Measurements from ENCODE around the gene CDH10. TPM values are rescaled to one million over a fixed set of nuclear protein-coding genes. Genes with fewer than 3 reads are reported as not detected.

Gene CDH10
- total RNA-seq, 1 donor from 2014 or later = 15.8 TPM

DNA sequence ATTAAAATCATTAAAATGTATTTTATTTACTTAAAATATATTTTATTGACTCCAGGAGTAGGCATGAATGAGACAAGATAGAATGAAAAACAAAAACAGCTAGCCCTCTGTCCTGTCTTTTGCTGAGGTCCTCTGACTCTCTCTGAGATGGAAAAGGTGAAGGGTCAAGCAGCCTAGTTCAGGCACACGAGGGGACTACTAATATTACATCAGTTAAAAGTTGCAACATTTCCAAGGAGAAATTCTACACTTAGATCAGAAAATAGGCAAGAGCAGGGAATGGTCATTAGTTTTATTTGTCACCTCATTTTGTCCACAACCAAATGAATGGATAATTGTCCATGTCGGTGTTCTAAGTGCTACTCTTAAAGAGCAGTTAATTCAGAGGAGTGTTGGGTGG is 148.5 kb downstream of the CDH10 start:
- TF ChIP-seq, protein P1, sequence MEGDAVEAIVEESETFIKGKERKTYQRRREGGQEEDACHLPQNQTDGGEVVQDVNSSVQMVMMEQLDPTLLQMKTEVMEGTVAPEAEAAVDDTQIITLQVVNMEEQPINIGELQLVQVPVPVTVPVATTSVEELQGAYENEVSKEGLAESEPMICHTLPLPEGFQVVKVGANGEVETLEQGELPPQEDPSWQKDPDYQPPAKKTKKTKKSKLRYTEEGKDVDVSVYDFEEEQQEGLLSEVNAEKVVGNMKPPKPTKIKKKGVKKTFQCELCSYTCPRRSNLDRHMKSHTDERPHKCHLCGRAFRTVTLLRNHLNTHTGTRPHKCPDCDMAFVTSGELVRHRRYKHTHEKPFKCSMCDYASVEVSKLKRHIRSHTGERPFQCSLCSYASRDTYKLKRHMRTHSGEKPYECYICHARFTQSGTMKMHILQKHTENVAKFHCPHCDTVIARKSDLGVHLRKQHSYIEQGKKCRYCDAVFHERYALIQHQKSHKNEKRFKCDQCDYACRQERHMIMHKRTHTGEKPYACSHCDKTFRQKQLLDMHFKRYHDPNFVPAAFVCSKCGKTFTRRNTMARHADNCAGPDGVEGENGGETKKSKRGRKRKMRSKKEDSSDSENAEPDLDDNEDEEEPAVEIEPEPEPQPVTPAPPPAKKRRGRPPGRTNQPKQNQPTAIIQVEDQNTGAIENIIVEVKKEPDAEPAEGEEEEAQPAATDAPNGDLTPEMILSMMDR (IDR thresholded peaks at IDR 0.05; ENCODE audit: unreplicated experiment) = no peak
- Mint-ChIP-seq H3K4me3 (ENCODE audit: unreplicated experiment) (no peak overlapping the region), H3K9me3 (ENCODE audit: unreplicated experiment) (no peaks in the 10 kb centered on the region), H3K27ac (ENCODE audit: unreplicated experiment) (no peak overlapping the region), H3K27me3 (ENCODE audit: unreplicated experiment) (no peaks in the 10 kb centered on the region), H3K4me1 (ENCODE audit: unreplicated experiment) (no peaks in the 10 kb centered on the region), H3K36me3 (ENCODE audit: low read depth, unreplicated experiment) (no peaks in the 10 kb centered on the region)
- no peak for DNase-seq (ENCODE audit: low spot score)

DNA sequence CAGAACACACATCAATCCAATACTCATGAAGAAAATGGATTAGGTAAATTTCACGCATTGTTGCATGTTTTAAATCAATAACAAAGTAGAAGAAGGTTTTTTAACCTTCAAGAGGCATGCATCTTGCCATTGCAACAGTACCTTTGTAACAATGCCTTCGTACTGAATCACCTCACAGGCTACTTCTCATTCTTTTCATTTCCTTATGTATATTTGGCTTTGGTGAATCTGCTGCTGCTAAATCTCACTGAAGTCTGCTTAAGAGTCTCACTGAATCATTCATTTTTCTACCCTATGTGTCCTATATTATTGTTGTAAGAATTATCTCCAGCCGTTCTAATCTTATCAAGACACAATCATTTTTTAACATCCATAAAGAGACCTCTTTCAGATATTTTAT is 152.5 kb downstream of the CDH10 start:
- Mint-ChIP-seq H3K27ac (ENCODE audit: unreplicated experiment) (no peak overlapping the region), H3K36me3 (ENCODE audit: low read depth, unreplicated experiment) (no peaks in the 10 kb centered on the region), H3K27me3 (ENCODE audit: unreplicated experiment) (no peaks in the 10 kb centered on the region)

DNA sequence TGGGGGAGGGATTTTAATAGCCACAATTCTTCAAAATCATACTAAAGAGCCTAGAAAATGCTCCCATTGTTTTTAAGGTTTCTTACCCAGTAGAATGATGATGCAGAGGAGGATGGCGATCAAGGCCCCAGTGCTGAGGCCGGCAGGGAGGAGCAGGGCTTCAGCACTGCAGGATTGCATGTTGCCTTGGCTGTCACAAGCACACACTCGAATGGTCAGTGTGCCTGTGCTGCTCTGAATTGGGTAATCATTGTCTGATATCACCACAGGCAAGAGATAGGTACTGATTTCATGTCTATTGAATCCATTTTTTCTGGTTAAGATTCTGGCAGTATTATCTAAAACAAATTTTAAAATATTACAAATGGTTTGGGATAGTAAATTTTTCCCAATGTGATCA is 153.3 kb downstream of the CDH10 start:
- Mint-ChIP-seq H3K9me3 (ENCODE audit: unreplicated experiment) (no peaks in the 10 kb centered on the region), H3K4me1 (ENCODE audit: unreplicated experiment) (no peaks in the 10 kb centered on the region), H3K27me3 (ENCODE audit: unreplicated experiment) (no peaks in the 10 kb centered on the region), H3K27ac (ENCODE audit: unreplicated experiment) (no peak overlapping the region), H3K4me3 (ENCODE audit: unreplicated experiment) (no peak overlapping the region), H3K36me3 (ENCODE audit: low read depth, unreplicated experiment) (no peaks in the 10 kb centered on the region)
- no peak for DNase-seq (ENCODE audit: low spot score)
- TF ChIP-seq, protein P1 (IDR thresholded peaks at IDR 0.05; ENCODE audit: unreplicated experiment) = no peak

More for the DNA sequence above, 152.5 kb downstream of the CDH10 start:
- Mint-ChIP-seq H3K4me1 (ENCODE audit: unreplicated experiment) (no peaks in the 10 kb centered on the region), H3K4me3 (ENCODE audit: unreplicated experiment) (no peak overlapping the region), H3K9me3 (ENCODE audit: unreplicated experiment) (no peaks in the 10 kb centered on the region)
- TF ChIP-seq, protein P1 (IDR thresholded peaks at IDR 0.05; ENCODE audit: unreplicated experiment) = no peak
- no peak for DNase-seq (ENCODE audit: low spot score)

DNA sequence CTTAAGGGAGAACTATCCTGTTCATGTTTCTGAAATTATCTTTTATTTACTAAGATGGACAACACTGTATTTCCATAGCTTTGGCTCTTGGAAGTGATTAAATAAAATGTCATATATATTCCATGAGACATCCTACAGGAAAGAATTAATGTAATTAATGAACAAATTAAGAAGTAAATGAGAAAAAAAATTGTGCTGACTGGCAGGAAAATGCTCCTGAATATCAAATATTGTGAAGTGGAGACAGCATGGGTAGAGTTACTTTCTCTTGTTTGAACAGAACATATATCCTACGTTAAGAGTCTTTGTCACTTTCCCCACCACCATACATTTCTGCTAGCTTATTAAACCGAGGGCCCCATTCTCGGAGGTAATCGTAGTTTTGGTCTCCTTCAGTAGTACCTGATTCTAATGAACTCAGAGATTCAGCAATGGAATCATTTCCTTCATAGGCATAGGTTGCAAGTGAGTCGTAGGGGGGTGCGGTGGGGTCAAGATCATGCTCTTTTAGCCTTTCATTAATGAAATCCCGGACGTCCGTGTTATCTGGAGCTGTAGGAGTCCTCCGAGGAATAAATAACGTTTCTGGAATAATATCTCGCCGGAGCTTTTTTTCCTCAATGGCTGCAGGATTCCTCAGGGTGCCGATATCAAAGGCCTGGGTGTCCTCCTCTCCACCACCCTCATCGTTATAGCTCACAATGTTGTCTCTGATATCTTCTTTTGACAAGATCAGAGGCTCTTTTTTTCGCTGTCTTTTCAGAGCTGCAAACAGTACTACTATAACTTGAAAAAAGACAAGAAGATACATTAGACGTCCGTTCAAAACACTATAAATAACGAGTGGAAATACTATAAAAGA is 157.2 kb downstream of the CDH10 start:
- Mint-ChIP-seq H3K36me3 (ENCODE audit: low read depth, unreplicated experiment) (no peaks in the 10 kb centered on the region), H3K4me3 (ENCODE audit: unreplicated experiment) (no peak overlapping the region), H3K4me1 (ENCODE audit: unreplicated experiment) (no peaks in the 10 kb centered on the region), H3K27ac (ENCODE audit: unreplicated experiment) (no peak overlapping the region), H3K27me3 (ENCODE audit: unreplicated experiment) (no peaks in the 10 kb centered on the region), H3K9me3 (ENCODE audit: unreplicated experiment) (no peaks in the 10 kb centered on the region)
- TF ChIP-seq, protein P1 (IDR thresholded peaks at IDR 0.05; ENCODE audit: unreplicated experiment) = no peak
- DNase-seq (ENCODE audit: low spot score) = no peak

DNA sequence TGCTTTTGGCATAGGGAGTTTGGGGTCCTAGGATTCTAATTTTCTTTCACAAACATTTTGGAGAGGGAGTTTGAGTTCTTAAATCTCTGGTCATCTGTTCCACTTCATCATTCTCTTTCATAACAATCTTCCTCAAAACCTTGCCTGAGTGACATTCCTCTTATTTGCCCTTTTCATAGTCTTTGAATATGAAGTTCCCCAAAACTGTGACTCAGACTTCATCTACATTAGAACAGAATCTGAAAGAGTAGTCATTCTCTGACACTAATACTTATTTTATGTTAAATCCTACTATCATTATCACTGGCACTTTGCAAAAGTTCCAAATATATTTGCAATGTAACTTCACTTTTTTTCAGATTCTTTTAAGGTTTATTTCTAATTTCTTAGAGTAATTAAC is 163.8 kb downstream of the CDH10 start:
- Mint-ChIP-seq H3K36me3 (ENCODE audit: low read depth, unreplicated experiment) (no peaks in the 10 kb centered on the region), H3K4me3 (ENCODE audit: unreplicated experiment) (no peak overlapping the region)
- no peak for DNase-seq (ENCODE audit: low spot score)

More for the DNA sequence above, 163.8 kb downstream of the CDH10 start:
- no peak overlapping the region for H3K27ac Mint-ChIP-seq (ENCODE audit: unreplicated experiment)
- TF ChIP-seq, protein P1 (IDR thresholded peaks at IDR 0.05; ENCODE audit: unreplicated experiment) = no peak
- no peaks in the 10 kb centered on the region for H3K9me3 Mint-ChIP-seq (ENCODE audit: unreplicated experiment)
- no peaks in the 10 kb centered on the region for H3K4me1 Mint-ChIP-seq (ENCODE audit: unreplicated experiment)
- no peaks in the 10 kb centered on the region for H3K27me3 Mint-ChIP-seq (ENCODE audit: unreplicated experiment)
